WI38 (cell line): ENCODE data around the gene TK1.

ENCODE experiments used
- H3K4me3 ChIP-seq: 2 replicates; pipeline ENCODE4 v1.5.1; 2011; ENCODE audit warnings: low read depth, mild to moderate bottlenecking, control low read depth, low read length
- CTCF ChIP-seq: IDR thresholded peaks from 2 replicates; pipeline ENCODE4 v1.5.1; 2012; ENCODE audit warnings: low read depth, mild to moderate bottlenecking, control low read depth, low read length

Gene TK1

GRCh38 chr17:78214016-78214705 is 27.3 kb upstream of the TK1 start, which contains the start of gene BIRC5:
TSS of gene BIRC5 (plus strand) at chr17:78214253. CDS start at chr17:78214317, 64 bp downstream.
- H3K4me3 ChIP-seq = peak within 1 kb of the TSS; percentile 63
- TF ChIP-seq CTCF = no peak

- TF ChIP-seq CTCF = no peak
- H3K4me3 ChIP-seq = no peak overlapping the region
Observed at GRCh38 chr17:78211032-78211431, 24.2 kb upstream of the TK1 start.

GRCh38 chr17:78210111-78210510 is 23.3 kb upstream of the TK1 start:
- TF ChIP-seq CTCF = no peak
- no peak overlapping the region for H3K4me3 ChIP-seq

- H3K4me3 ChIP-seq = no peak overlapping the region
- TF ChIP-seq CTCF = no peak
Observed at GRCh38 chr17:78208486-78208885, 21.6 kb upstream of the TK1 start.

- no peak for TF ChIP-seq CTCF
Observed at GRCh38 chr17:78206298-78206697, 19.4 kb upstream of the TK1 start.

GRCh38 chr17:78205124-78205775 is 18.4 kb upstream of the TK1 start:
- TF ChIP-seq CTCF = no peak
- H3K4me3 ChIP-seq = no peak overlapping the region

More at GRCh38 chr17:78206298-78206697, 19.4 kb upstream of the TK1 start:
- H3K4me3 ChIP-seq = no peak overlapping the region
